ENCODE measurements around the gene HIC1.

The HIC1 gene

GRCh38 chr17:2071455-2072281, 16.8 kb downstream of the HIC1 start:
- DNase-seq (no peak), ATAC-seq (replicated peaks) (no peak)
- Mint-ChIP-seq H3K4me3 (no peak overlapping the region), H3K36me3 (ENCODE audit: insufficient read depth) (peaks cover 17% of the 10 kb centered on the region), H3K9me3 (no peaks in the 10 kb centered on the region), H3K27ac (peak overlapping the region; percentile 92 to 93), H3K27me3 (no peaks in the 10 kb centered on the region), H3K4me1 (ENCODE audit: low read depth in 2 of 2) (peaks cover 27 to 46% of the 10 kb centered on the region in 2 donors)

GRCh38 chr17:2074919-2075318, 20.0 kb downstream of the HIC1 start:
- no peaks in the 10 kb centered on the region for H3K27me3 Mint-ChIP-seq

GRCh38 chr17:2075336-2076086, 20.6 kb downstream of the HIC1 start:
- ATAC-seq (replicated peaks) (no peak), DNase-seq (no peak)
- H3K27me3 Mint-ChIP-seq = no peaks in the 10 kb centered on the region
- no peaks in the 10 kb centered on the region for H3K9me3 Mint-ChIP-seq
- H3K36me3 Mint-ChIP-seq (ENCODE audit: insufficient read depth) = peaks cover 27% of the 10 kb centered on the region
- H3K27ac Mint-ChIP-seq = no peak overlapping the region
- peaks cover 10 to 13% of the 10 kb centered on the region in 2 donors for H3K4me1 Mint-ChIP-seq (ENCODE audit: low read depth in 2 of 2)
- H3K4me3 Mint-ChIP-seq = no peak overlapping the region

More at GRCh38 chr17:2074919-2075318, 20.0 kb downstream of the HIC1 start:
- no peak for ATAC-seq (replicated peaks)
- no peaks in the 10 kb centered on the region for H3K9me3 Mint-ChIP-seq
- no peak overlapping the region for H3K27ac Mint-ChIP-seq
- H3K4me1 Mint-ChIP-seq (ENCODE audit: low read depth in 2 of 2) = peaks cover 16 to 19% of the 10 kb centered on the region in 2 donors
- no peak overlapping the region for H3K4me3 Mint-ChIP-seq
- no peak for DNase-seq
- peaks cover 28% of the 10 kb centered on the region for H3K36me3 Mint-ChIP-seq (ENCODE audit: insufficient read depth)

- H3K27ac Mint-ChIP-seq = no peak overlapping the region
- H3K27me3 Mint-ChIP-seq = no peaks in the 10 kb centered on the region
- no peak overlapping the region for H3K4me3 Mint-ChIP-seq
- no peak for ATAC-seq (replicated peaks)
- H3K36me3 Mint-ChIP-seq (ENCODE audit: insufficient read depth) = peaks cover 29% of the 10 kb centered on the region
- H3K4me1 Mint-ChIP-seq (ENCODE audit: low read depth in 2 of 2) = peaks cover 1 to 4% of the 10 kb centered on the region in 2 donors
- no peaks in the 10 kb centered on the region for H3K9me3 Mint-ChIP-seq
- DNase-seq = no peak
Measured at GRCh38 chr17:2076087-2076984, 21.4 kb downstream of the HIC1 start.

- Mint-ChIP-seq H3K27me3 (no peaks in the 10 kb centered on the region), H3K27ac (no peak overlapping the region), H3K36me3 (ENCODE audit: insufficient read depth) (peaks cover 34% of the 10 kb centered on the region), H3K4me3 (no peak overlapping the region), H3K9me3 (no peaks in the 10 kb centered on the region), H3K4me1 (ENCODE audit: low read depth in 2 of 2) (peaks cover 5% of the 10 kb centered on the region in 2 donors)
- ATAC-seq (replicated peaks) (no peak), DNase-seq (no peak)
Measured at GRCh38 chr17:2077040-2077439, 22.1 kb downstream of the HIC1 start.

GRCh38 chr17:2081564-2081963, 26.7 kb downstream of the HIC1 start:
- Mint-ChIP-seq H3K9me3 (no peaks in the 10 kb centered on the region), H3K27me3 (no peaks in the 10 kb centered on the region), H3K27ac (peak overlapping the region in 1 of 2 donors; percentile 72), H3K4me1 (ENCODE audit: low read depth in 2 of 2) (peaks cover 10 to 23% of the 10 kb centered on the region in 2 donors), H3K4me3 (no peak overlapping the region), H3K36me3 (ENCODE audit: insufficient read depth) (peaks cover 39% of the 10 kb centered on the region)
- ATAC-seq (replicated peaks) = no peak
- DNase-seq = no peak

- ATAC-seq (replicated peaks) (no peak), DNase-seq (no peak)
- Mint-ChIP-seq H3K36me3 (ENCODE audit: insufficient read depth) (peaks cover 39% of the 10 kb centered on the region), H3K27ac (peak overlapping the region; percentile 51 to 72), H3K4me1 (ENCODE audit: low read depth in 2 of 2) (peaks cover 17 to 23% of the 10 kb centered on the region in 2 donors), H3K9me3 (no peaks in the 10 kb centered on the region), H3K4me3 (no peak overlapping the region), H3K27me3 (no peaks in the 10 kb centered on the region)
Measured at GRCh38 chr17:2082003-2082781, 27.3 kb downstream of the HIC1 start.

GRCh38 chr17:2083613-2084035, 28.7 kb downstream of the HIC1 start:
- Mint-ChIP-seq H3K9me3 (no peaks in the 10 kb centered on the region), H3K4me3 (no peak overlapping the region), H3K36me3 (ENCODE audit: insufficient read depth) (peaks cover 37% of the 10 kb centered on the region), H3K27me3 (no peaks in the 10 kb centered on the region), H3K27ac (peak overlapping the region; percentile 8 to 84), H3K4me1 (ENCODE audit: low read depth in 2 of 2) (peaks cover 30 to 36% of the 10 kb centered on the region in 2 donors)
- ATAC-seq (replicated peaks) (peak; percentile 31), DNase-seq (no peak)

- ATAC-seq (replicated peaks) (no peak), DNase-seq (no peak)
- no peak overlapping the region for H3K4me3 Mint-ChIP-seq
- H3K36me3 Mint-ChIP-seq (ENCODE audit: insufficient read depth) = peaks cover 33% of the 10 kb centered on the region
- H3K27ac Mint-ChIP-seq = peak overlapping the region; percentile 8 to 84
- H3K4me1 Mint-ChIP-seq (ENCODE audit: low read depth in 2 of 2) = peaks cover 35 to 42% of the 10 kb centered on the region in 2 donors
- no peaks in the 10 kb centered on the region for H3K9me3 Mint-ChIP-seq
- no peaks in the 10 kb centered on the region for H3K27me3 Mint-ChIP-seq
Measured at GRCh38 chr17:2084036-2084765, 29.3 kb downstream of the HIC1 start.

GRCh38 chr17:2084766-2085647, 30.1 kb downstream of the HIC1 start:
- ATAC-seq (replicated peaks) (no peak), DNase-seq (no peak)
- no peaks in the 10 kb centered on the region for H3K9me3 Mint-ChIP-seq
- H3K36me3 Mint-ChIP-seq (ENCODE audit: insufficient read depth) = peaks cover 30% of the 10 kb centered on the region
- peaks cover 41 to 48% of the 10 kb centered on the region in 2 donors for H3K4me1 Mint-ChIP-seq (ENCODE audit: low read depth in 2 of 2)
- H3K27ac Mint-ChIP-seq = peak overlapping the region; percentile 8 to 84
- no peaks in the 10 kb centered on the region for H3K27me3 Mint-ChIP-seq
- no peak overlapping the region for H3K4me3 Mint-ChIP-seq

GRCh38 chr17:2085648-2085949, 30.7 kb downstream of the HIC1 start:
- no peak for ATAC-seq (replicated peaks)
- DNase-seq = no peak
- Mint-ChIP-seq H3K4me3 (no peak overlapping the region), H3K4me1 (ENCODE audit: low read depth in 2 of 2) (peaks cover 46 to 52% of the 10 kb centered on the region in 2 donors), H3K27ac (peak overlapping the region in 1 of 2 donors; percentile 81), H3K9me3 (no peaks in the 10 kb centered on the region), H3K36me3 (ENCODE audit: insufficient read depth) (peaks cover 28% of the 10 kb centered on the region), H3K27me3 (no peaks in the 10 kb centered on the region)
